HG03469 (cell line): Measurements from ENCODE around the gene UBE2I.
"Not testable (repeated sequence)": the region's sequence is repeated elsewhere in the genome, so short reads cannot be mapped to it uniquely, and the experiment has no call there.

Experiments
- ATAC-seq: cut with Tn5 transposase; IDR thresholded peaks from one replicate; pipeline ENCODE4 v1.9.1; 2021; ENCODE audit warnings: mild to moderate bottlenecking, moderate library complexity, moderate number of reproducible peaks; ENCODE audit not compliant: unreplicated experiment

The UBE2I gene

DNA sequence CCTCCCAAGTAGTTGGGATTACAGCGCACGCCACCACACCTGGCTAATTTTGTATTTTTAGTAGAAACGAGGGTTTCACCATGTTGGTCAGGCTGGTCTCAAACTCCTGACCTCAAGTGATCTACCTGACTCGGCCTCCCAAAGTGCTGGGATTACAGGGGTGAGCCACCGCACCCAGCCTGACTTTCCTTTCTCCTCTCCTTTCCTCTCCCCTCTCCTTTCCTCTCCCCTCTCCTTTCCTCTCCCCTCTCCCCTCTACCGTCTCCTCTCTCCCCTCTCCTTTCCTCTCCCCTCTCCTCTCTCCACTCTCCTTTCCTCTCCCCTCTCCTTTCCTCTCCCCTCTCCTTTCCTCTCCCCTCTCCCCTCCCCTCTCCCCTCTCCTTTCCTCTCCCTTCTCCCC, 17.2 kb upstream of the UBE2I start:
- not testable (repeated sequence) for ATAC-seq

DNA sequence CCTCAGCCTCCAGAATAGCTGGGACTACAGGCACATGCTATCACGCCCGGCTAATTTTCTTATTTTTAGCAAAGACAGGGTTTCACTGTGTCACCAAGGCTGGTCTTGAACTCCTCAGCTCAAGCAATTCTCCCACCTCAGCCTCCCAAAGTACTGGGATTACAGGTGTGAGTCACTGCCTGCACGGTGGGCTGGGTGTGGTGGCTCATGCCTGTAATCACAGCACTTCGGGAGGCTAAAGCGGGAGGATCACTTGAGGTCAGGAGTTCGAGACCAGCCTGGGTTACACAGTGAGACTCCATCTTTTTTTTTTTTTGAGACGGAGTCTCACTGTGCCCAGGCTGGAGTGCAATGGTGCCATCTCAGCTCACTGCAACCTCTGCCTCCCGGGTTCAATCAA, 16.6 kb upstream of the UBE2I start:
- ATAC-seq, result not testable (repeated sequence)

- ATAC-seq, result no peak
These were observed 15.3 kb upstream of the UBE2I start for GRCh38 chr16:1293921-1294656.

DNA sequence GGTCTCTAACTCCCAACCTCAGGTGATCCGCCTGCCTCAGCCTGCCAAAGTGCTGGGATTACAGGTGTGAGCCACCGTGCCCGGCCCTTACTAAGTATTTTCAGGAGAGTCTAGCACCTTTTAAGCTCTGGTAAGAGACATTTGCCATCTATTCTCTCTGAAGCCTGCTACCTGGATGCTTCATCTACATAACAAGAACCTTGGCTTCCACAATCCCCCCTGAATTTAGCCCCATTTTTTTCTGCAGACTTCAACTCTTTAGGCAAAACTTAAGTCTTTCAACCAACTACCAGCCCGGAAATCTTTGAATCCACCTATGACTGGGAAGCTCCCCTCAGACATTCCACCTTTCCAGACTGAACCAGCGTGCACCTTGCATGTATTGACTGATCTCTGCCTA, 14.0 kb upstream of the UBE2I start:
- ATAC-seq, result no peak

DNA sequence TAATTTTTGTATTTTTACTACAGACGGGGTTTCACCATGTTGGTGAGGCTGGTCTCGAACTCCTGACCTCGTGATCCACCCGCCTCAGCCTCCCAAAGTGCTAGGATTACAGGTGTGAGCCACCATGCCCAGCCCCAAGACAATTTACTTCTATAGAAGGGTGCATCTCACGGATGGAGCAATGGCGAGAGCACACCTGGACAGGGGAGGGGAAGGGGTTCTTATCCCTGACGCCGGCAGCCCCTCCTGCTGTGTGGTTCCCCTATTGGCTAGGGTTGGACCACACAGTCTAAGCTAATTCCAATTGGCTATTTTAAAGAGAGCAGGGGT, 12.8 kb upstream of the UBE2I start:
- not testable (repeated sequence) for ATAC-seq

DNA sequence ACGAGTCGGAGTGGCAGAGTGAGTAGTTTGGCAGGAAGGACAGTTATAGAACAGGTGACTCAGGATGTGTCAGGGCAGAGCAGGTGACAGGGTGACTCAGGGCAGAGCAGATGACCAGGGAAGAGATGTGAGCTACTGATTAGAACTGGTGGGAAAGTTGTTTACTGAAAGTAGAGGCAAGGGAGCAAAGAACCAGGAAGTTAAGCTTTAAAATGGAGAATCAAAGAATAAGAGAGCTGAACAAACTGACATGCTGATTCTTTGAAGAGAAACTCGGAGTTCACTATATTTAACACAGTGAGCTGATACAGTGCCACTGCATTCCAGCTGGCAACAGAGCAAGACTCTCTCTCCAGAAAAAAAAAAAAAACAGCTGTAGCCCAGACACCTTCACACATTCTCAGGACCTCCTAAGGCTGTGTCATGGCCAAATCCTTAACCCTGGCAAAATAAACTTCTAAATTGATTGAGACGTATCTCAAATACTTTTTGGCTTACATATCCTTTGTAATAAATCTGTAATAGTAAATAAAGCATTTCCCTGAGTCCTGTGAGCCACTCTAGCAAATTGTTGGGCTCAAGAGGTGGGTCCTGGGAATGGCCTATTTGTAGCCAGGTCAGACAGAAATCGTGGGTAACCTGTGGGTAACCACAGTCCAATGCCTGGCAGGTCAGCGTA, 12.3 kb upstream of the UBE2I start:
- ATAC-seq, result no peak

GRCh38 chr16:1298406-1298805, 11.0 kb upstream of the UBE2I start:
- no peak for ATAC-seq

DNA sequence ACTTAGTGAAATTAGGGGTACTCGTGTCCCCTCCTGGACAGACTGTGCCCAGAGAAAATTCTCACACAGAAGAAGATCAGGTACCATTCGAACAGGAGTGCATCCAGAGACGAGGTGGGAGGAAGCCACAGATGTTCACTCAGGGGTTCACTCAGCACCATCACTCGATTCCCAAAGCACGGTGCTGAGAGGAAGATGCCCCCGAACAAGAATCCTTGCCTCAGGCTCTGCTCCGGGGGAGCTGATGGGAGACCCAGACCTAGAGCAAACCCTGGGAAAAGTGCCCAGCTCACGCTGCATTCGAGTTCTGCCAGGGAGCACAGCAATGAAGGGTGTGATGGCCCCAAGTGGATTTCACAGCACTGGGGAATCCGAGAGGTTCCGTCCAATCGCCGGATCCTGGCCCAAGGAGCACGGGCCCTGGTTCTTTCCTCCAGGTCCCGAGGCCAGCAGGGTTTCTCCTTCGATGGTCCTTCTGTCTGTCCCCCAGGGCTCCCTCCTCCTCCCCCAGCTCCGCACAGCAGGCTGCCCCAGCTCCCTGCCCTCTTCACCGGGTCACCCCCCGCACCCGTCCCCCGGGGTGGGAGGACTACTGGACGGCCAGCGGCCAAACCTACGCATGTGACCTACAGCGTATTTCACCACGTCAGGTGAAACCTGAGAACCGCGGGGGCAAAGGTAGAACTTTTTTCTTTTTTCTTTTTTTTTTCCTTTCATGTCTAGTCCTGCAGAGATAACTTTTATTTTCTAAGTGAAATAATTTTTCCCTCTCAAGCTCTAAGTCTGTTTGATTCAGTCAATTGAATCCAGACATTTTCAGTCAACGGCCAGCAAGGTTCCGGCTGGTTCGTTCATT, 10.2 kb upstream of the UBE2I start:
- no peak for ATAC-seq

DNA sequence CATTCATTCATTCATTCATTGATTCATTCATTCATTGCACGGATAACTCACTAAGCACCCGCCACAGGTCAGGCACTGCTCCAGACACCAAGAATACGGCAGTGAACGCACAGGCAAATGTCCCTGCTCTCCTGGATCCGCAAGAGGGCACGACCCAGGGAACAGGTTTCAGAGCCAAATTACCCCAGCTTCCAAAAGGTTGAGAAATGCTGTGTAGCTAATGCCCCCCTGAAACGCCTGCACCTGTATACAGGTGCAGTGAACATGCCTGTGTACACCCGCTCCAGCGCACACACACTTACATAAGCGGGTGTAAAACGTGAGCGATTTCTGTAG, 9.6 kb upstream of the UBE2I start:
- no peak for ATAC-seq

DNA sequence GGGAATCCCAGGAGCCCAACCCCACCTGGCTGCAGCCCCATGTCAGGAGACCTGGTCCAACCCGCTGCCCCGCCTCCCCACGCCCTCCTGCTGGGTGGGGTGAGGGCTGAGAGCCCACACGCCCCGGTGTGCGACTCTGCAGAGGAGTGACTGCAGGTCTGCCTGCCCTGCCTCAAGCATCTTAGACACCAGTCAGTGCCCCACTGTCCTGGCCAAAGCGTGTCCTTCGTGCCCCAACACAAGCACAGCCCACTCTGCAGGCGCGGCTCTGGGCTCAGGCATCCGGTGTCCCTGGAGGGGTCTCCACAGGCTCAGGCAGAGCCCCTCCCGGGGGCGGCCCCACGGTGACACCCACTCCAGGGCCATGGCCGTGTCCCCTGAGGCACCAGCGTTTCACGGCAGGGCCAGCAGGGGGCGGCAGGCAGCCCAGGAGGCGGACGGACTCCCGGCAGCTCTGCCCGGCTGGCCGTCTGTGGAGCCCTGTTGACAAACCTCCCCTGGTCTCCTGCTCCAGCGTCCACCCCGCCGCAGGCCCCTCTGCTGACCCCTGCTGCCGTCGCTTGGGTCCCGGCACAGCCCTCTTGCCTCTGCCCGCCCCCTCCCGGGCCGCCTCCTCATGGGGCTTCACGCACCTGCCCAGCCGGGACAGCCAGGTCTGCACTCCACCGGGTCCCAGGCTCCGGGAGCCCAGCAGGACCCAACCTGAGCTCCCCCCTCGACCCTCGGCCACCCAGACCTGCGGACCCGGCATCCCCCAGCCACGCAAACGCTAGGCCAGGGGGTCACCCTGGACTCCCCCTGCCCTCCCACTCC, 8.6 kb upstream of the UBE2I start:
- ATAC-seq, result no peak

DNA sequence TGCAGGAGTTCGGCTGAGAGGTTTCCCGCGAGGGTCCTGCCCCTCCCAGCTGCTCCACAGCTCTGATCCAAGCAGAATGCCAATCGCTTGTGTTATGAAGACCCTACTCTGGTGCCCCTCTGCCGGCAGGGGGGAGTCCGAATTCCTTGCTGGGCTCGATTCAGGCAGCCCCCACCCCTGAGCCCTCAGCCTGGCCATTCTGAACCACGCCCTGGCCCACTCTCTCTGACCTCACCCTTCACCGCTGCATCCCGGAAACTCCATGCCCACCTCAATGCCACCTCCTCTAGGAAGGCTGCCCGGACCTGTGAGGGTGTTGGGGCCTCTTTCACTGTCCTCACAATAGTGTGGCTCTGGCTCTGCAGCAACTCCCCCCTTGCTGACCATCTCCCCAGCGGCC, 7.9 kb upstream of the UBE2I start:
- ATAC-seq, result no peak

DNA sequence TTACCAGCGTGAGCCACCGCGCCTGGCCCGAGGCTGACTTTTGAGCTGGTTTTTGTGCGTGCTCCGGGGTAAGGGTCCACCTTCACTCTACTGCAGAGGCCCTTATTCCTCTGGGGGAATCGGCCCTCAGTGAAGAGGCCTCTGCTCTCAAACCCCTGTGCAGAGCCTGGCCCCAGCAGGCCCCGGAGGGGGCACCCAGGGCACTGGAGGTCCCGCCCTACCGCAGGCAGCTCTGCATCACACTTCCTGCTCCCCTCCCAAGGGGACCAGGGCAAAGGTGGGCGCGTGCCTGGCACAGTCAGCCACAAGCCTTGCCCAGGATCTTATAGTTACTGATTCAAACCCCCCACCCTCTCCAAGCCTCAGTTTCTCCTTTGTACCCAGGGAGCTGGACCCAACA, 3.6 kb upstream of the UBE2I start:
- no peak for ATAC-seq

DNA sequence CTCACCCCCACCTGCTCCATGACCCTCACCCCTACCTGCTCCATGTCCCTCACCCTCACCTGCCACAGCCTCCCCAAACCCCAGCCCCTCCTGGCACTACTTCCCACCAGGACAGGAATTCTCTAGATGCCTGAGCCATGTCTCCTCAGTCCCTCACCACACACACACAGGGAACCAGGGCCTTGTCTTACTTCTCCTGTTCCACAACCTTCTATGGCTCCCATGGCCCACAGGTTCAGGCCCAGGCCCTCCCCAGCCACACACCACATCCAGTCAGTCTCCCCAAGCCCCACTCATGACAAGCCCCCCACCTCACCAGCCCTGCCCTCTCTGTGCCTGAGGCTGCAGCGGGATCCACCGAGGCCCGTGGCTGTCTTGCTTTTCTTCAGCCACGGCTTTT, 3.1 kb upstream of the UBE2I start:
- ATAC-seq, result no peak

DNA sequence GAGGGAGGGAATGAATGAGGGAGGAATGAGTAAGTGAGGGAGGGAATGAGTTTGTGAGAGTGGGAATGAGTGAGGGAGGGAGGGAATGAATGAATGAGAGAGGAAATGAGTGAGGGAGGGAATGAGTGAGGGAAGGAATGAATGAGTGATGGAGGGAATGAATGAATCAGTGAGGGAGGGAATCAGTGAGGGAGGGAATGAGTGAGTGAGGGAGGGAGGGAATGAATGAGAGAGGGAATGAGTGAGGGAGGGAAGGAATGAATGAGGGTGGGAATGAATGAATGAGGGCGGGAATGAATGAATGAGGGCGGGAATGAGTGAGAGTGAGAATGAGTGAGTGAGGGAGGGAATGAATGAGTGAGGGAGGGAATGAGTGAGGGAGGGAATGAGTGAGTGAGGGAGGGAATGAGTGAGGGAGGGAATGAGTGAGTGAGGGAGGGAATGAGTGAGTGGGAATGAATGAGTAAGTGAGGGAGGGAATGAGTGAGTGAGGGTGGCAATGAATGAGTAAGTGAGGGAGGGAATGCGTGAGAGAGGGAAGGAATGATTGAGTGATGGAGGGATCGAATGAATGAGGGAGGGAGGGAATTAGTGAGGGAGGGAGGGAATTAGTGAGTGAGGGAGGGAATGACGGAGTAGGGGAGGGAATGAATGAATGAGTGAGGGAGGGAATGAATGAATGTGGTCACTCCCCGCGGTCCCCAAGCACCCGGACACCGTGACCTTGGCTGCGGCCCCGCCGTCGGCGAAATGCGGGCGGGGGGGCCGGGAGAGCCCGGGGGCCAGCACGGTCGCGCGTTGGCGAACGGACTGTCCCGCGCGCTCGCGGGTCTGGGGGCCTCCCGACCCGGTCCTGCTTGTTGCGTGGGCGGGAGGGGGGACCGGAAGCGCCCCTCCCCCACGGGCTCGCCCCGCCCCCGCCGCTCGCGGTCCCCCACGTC, 1.1 kb upstream of the UBE2I start:
- peak; percentile 6 for ATAC-seq

DNA sequence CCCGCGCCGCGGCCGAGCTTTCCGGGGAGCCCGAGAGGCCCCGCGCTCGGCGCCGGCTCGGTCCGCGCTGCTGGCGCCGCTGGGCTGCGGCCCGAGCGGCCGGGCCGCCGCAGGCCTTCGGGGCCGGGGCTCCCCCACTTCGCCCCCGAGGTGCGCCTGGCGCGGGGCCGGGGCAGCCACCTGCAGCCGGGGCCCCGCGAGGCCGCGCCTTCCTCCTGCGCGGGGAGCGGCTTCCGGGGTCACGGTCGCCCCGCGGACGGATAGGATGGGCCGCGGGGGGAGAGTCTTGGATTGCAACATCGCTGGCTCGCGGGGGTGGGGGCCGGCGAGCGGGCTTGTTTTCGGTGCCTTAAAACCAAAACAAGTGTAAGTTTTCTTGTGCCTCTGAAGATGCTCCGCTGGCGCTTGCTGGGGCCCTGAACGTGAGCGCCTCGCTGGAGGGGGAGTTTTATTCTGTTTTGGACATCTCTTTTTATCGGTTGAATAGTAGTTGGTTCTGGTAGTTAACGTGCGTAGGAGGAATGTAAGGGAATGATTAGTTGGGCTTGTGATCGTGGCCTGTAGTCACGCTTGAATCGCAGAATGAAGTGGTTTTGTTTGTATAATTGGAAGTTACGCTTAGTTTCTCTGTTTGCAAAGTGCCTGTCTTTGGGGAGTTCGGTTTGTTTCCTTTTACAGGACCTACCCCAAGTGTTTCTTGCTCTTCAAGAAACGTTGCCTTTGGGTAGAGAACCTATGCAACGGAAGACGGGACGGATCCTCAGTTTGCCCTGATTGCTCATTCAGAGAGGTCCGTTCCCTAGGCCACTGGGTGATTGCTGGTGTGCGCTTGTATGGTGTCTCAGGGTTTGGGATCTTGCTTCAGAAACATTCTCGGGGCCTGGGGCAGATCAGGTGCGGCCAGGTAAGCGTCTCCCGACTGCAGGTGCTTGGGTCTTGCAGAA, 724 bp downstream of the UBE2I start:
- ATAC-seq, result peak; percentile 7

- ATAC-seq, result no peak
These were observed 1.4 kb downstream of the UBE2I start for GRCh38 chr16:1310832-1311200.

DNA sequence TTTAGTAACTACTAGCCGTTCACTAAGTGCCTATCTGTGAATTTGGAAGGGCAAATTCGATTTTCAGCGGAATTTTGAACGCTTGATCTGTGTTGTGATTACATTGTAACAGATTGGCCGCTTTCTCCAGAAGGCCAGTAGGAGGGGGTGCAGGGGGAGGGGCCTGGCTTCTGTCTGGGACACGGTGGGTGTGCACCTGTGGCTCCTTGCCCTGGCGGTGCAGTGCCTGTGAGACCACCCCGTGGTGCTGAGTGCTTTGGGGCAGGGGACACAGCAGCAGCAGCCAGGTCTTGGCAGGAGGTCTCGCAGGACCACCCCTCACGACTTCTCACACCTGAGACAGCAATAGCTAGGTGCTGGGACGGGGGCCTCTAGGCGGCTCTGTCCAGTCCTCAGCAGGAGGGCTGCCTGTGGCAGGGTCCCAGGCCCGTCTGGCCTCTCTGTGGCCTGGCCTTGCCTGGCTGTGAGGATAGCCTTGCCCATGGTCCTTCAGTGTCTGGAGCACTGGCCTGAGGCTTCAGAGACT, 1.8 kb downstream of the UBE2I start:
- ATAC-seq, result no peak

DNA sequence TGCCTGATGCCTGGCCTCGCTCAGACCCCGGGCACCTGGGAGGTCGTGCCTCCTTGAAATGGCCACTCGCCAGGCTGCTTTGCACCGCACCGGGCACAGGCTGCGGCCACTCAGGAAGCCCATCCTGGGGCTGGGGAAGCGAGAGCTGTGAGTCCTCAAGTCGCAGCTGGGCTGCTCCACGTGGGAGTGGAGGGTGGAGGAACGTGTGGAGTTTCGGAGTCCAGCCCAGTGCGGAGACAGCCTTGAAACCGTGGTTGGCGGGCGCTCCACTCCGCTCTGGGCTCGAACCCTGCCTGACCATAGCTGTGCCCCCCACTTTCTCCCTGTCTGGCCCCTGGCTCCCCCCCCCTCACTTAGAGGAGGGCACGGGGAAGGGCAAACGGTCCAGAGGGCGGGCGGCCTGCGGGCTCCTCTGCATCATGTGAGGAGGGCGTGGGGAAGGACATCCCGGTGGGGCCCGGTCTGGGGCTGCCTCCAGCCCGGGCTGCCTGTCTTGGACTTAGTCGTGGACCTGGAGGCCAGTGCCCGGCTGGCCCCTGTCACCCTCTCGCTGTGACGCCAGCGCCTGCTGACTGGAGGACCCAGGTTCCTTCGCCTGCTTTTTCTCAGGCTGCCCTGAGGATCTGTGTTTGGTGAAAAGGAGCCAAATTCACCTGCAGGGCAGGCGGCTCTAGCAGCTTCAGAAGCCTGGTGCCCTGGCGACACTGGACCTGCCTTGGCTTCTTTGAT, 2.5 kb downstream of the UBE2I start:
- ATAC-seq, result no peak
